Osteoblast (primary cell): ENCODE data around the gene GFPT1. TPM values are rescaled to one million over a fixed set of nuclear protein-coding genes. Genes with fewer than 3 reads are reported as not detected.

Source experiments
- DNase-seq: peaks from one replicate; pipeline ENCODE4 v3.0.0; 2011; ENCODE audit warnings: low spot score, mixed read lengths; ENCODE audit not compliant: insufficient read length; ENCODE audit errors: missing footprints
- H2AFZ ChIP-seq: 2 replicates; pipeline ENCODE4 v1.6.0; 2011; ENCODE audit warnings: mild to moderate bottlenecking, low read length
- H3K27ac ChIP-seq: 2 replicates; pipeline ENCODE4 v1.5.1; 2011; ENCODE audit warnings: mild to moderate bottlenecking, low read depth, low read length, moderate library complexity
- H3K27me3 ChIP-seq: 2 replicates; pipeline ENCODE4 v1.6.0; 2012; ENCODE audit warnings: mild to moderate bottlenecking, control low read depth, inconsistent platforms, low read length, moderate library complexity; ENCODE audit not compliant: insufficient read depth
- H3K36me3 ChIP-seq: 2 replicates; pipeline ENCODE4 v1.5.1; 2011; ENCODE audit warnings: mild to moderate bottlenecking, low read length, control low read depth, moderate library complexity; ENCODE audit not compliant: insufficient read depth
- H3K4me1 ChIP-seq: 2 replicates; pipeline ENCODE4 v1.5.1; 2011; ENCODE audit warnings: mild to moderate bottlenecking, low read length, control low read depth, moderate library complexity; ENCODE audit not compliant: insufficient read depth
- H3K4me2 ChIP-seq: 2 replicates; pipeline ENCODE4 v1.6.0; 2011; ENCODE audit warnings: mild to moderate bottlenecking, low read length; ENCODE audit not compliant: insufficient read depth
- H3K4me3 ChIP-seq: fragments of 200-600 bp; sonication (generic); 3 replicates; pipeline ENCODE4 v1.5.1; 2012; ENCODE audit warnings: mild to moderate bottlenecking, low read length, inconsistent platforms; ENCODE audit not compliant: insufficient read depth
- H3K79me2 ChIP-seq: 2 replicates; pipeline ENCODE4 v1.6.0; 2012; ENCODE audit warnings: mild to moderate bottlenecking, low read length, control low read depth, inconsistent platforms; ENCODE audit not compliant: insufficient read depth
- H3K9me3 ChIP-seq: 2 replicates; pipeline ENCODE4 v1.5.1; 2011; ENCODE audit warnings: low read depth, low read length, control low read depth
- H4K20me1 ChIP-seq: 2 replicates; pipeline ENCODE4 v1.6.0; 2012; ENCODE audit warnings: mild to moderate bottlenecking, low read length, control low read depth; ENCODE audit not compliant: insufficient read depth
- small RNA-seq: library from RNA; depleted of rRNA; stranded (forward); fragments of <200 nt; gene quantifications from one replicate; pipeline ENCODE3, GENCODE V24; 2012
- total RNA-seq: library from RNA; depleted of rRNA; stranded (reverse); fragments of >200 nt; gene quantifications from 2 replicates; pipeline ENCODE4 v1.2.3, GENCODE V29; 2012
- TF ChIP-seq, protein P1 (sequence below): IDR thresholded peaks from 2 replicates; pipeline ENCODE4 v1.5.1; 2011; ENCODE audit warnings: mild to moderate bottlenecking, low read depth, low read length, moderate library complexity; ENCODE audit errors: extremely low read depth

The GFPT1 gene
- total RNA-seq, 1 donor, result 64.4 TPM

DNA sequence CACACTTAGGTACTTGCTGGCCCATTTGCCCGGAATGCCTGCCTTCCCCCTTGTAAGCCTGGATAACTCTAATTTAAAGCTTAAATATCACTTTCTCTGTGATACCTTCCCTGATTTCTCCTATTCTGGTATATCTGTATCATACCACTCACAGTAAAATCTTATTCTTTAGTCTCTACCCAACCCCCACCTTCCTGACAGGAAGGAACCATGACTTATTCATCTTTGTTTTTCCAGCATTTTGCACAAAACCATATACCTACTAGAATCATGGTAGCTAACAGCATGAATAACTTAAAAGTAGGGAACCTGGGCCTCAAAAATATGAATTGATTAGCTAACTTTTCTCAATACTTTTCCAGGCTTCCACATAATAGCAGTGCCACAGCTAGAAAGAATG lies 111.5 kb downstream of the GFPT1 start:
- Histone ChIP-seq H3K9me3 (no peaks in the 10 kb centered on the region), H2AFZ (no peak overlapping the region), H3K4me2 (no peak overlapping the region), H3K27ac (no peak overlapping the region), H3K4me1 (peaks cover 15% of the 10 kb centered on the region), H3K36me3 (no peaks in the 10 kb centered on the region), H3K4me3 (no peak overlapping the region), H3K27me3 (no peaks in the 10 kb centered on the region), H3K79me2 (no peaks in the 10 kb centered on the region), H4K20me1 (no peaks in the 10 kb centered on the region)
- DNase-seq, result no peak
- TF ChIP-seq, protein P1, sequence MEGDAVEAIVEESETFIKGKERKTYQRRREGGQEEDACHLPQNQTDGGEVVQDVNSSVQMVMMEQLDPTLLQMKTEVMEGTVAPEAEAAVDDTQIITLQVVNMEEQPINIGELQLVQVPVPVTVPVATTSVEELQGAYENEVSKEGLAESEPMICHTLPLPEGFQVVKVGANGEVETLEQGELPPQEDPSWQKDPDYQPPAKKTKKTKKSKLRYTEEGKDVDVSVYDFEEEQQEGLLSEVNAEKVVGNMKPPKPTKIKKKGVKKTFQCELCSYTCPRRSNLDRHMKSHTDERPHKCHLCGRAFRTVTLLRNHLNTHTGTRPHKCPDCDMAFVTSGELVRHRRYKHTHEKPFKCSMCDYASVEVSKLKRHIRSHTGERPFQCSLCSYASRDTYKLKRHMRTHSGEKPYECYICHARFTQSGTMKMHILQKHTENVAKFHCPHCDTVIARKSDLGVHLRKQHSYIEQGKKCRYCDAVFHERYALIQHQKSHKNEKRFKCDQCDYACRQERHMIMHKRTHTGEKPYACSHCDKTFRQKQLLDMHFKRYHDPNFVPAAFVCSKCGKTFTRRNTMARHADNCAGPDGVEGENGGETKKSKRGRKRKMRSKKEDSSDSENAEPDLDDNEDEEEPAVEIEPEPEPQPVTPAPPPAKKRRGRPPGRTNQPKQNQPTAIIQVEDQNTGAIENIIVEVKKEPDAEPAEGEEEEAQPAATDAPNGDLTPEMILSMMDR, result no peak

DNA sequence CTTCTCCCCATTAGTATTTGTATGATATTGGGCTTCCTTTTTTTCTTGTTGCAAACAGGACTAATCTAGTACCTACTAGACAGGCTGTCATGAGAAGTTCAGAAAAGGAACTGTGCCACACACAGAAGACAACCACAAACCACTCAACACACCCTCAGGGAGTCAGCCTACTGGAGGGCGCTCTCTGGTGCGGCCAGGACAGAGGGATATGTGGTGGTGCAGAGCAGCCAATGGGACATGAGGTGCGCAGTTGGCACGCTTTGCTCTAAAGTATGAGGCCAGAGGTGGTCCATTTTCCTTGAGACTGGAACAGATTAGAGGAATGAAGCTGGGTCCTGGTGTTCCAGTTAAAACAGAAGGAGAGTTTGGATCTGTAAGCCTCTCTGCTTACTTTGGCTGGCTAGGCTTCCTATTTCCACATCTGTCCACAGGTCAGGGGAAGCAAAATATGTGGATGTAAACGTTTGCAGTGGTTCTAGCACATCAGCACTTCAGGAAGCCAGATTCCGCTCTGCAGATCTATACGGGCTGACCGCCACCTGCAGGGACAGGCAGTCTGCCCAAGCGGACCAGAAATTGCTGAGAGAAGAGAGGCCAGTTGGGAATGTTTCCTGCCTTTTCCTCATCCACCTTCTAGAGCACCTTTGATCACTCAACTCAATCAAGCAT lies 114.1 kb downstream of the GFPT1 start:
- DNase-seq, result no peak
- peaks cover 15% of the 10 kb centered on the region for H3K4me1 ChIP-seq
- H3K4me3 ChIP-seq, result no peak overlapping the region
- H3K27me3 ChIP-seq, result no peaks in the 10 kb centered on the region
- H3K36me3 ChIP-seq, result no peaks in the 10 kb centered on the region
- no peaks in the 10 kb centered on the region for H3K79me2 ChIP-seq
- no peaks in the 10 kb centered on the region for H3K9me3 ChIP-seq
- H3K4me2 ChIP-seq, result no peak overlapping the region
- no peaks in the 10 kb centered on the region for H4K20me1 ChIP-seq
- TF ChIP-seq, protein P1, result no peak
- H2AFZ ChIP-seq, result no peak overlapping the region
- H3K27ac ChIP-seq, result no peak overlapping the region

DNA sequence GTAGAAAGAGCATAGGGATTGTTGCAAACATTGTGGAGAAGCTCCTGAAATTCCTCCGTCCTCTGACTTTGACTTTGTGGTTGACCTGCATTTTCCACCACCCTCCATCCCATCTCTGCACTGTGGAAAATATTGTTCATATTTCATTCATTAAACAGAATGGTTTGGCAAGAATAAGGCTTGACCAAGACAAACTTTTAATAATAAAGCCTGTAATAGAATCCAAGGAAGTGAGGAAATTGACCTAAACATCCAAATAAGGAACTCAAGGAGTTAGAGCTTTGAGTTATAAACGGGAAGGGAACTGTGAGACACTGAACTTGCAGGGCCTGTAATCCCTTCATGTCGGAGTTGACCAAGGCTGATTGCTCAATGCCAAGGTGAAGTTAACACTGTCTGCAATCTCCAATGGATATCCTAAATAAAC lies 115.2 kb downstream of the GFPT1 start:
- H4K20me1 ChIP-seq, result no peaks in the 10 kb centered on the region
- TF ChIP-seq, protein P1, result no peak
- H3K9me3 ChIP-seq, result no peaks in the 10 kb centered on the region
- H3K4me1 ChIP-seq, result peaks cover 15% of the 10 kb centered on the region
- H3K27ac ChIP-seq, result peak overlapping the region; percentile 29
- H3K36me3 ChIP-seq, result no peaks in the 10 kb centered on the region
- no peak for DNase-seq
- no peak overlapping the region for H3K4me3 ChIP-seq
- no peaks in the 10 kb centered on the region for H3K79me2 ChIP-seq
- H3K4me2 ChIP-seq, result no peak overlapping the region
- H2AFZ ChIP-seq, result peak overlapping the region; percentile 17
- no peaks in the 10 kb centered on the region for H3K27me3 ChIP-seq

Small RNA genes within 50 kb of the gene (small RNA-seq; reads per million reads assigned to genes)
- not detected for gene RF00019

Other genes with a start within 250 kb of the GFPT1 start
- gene NFU1, start 50.2 kb upstream of the GFPT1 start, total RNA-seq, result 34.0 and 36.2 TPM in 2 replicates